ES-I3 (cell line): ENCODE results near the gene TEX19.

ENCODE experiments used
- H3K36me3 ChIP-seq: 2 replicates; pipeline ENCODE4 v1.6.1; 2013; ENCODE audit warnings: mild to moderate bottlenecking, low read length, control low read depth, moderate library complexity; ENCODE audit not compliant: insufficient read depth
- H3K4me1 ChIP-seq: 2 replicates; pipeline ENCODE4 v1.6.1; 2013; ENCODE audit warnings: mild to moderate bottlenecking, control low read depth, low read length; ENCODE audit not compliant: insufficient read depth
- H3K9ac ChIP-seq: 2 replicates; pipeline ENCODE4 v1.6.1; 2013; ENCODE audit warnings: low read depth, mild to moderate bottlenecking, low read length, moderate library complexity
- H3K9me3 ChIP-seq: 2 replicates; pipeline ENCODE4 v1.6.1; 2013; ENCODE audit warnings: mild to moderate bottlenecking, low read length, moderate library complexity; ENCODE audit not compliant: control insufficient read depth, insufficient read depth

TEX19 gene

GRCh38 chr17:82358465-82359350 lies at the start of gene TEX19:
Gene TEX19 (plus strand): TSS chr17:82359247. CDS start chr17:82362151, 2,904 bp downstream.
- Histone ChIP-seq H3K9me3 (no peaks in the 10 kb centered on the region), H3K4me1 (peaks cover 5% of the 10 kb centered on the region; the same call in 1 of the 2 replicates), H3K9ac (no peak within 1 kb of the TSS), H3K36me3 (no peaks in the 10 kb centered on the region)

DNA sequence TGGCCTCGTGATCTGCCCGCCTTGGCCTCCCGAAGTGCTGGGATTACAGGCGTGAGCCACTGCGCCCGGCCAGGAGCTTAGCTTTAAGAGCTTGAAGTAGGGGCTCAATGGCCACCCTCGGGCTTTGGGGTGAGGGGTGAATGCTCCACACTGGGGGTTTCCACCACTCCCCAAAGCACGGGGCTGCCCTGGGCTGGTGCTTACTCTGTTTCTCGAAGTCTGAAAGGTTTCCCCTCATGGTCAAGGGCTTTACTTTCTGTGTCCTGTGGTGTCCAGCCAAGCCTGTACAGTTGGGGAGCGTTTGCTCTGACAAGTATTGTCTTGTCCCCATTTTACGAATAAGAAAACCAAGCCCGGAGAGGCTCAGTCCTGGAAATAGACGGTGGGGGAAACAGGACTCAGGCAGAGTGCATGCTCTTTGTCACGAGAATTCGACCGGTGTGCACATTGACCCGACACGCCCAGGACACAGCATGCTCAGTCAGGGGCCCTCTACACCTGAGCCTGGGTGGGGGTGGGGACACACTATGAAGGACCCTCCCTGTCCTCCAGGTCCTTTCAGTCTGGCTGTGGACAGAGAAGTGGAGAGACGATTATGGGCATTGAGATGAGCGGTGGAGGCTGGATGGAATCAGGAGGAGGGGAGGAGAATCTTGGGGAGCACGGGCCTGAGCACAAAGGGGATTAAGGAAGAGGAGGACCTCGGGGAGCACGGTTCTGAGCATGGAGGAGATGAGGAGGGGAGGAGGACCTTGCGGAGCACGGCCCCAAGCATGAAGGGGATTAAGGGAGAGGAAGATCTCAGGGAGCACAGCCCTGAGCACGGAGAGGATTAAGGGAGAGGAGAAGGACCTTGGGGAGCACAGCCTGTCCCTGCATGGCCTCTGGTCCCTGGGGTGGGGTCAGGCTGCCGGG lies 49.1 kb upstream of the TEX19 start:
- Histone ChIP-seq H3K4me1 (no peaks in the 10 kb centered on the region), H3K9ac (no peak overlapping the region), H3K36me3 (no peaks in the 10 kb centered on the region), H3K9me3 (no peaks in the 10 kb centered on the region)

- Histone ChIP-seq H3K9ac (no peak overlapping the region), H3K9me3 (no peaks in the 10 kb centered on the region), H3K36me3 (no peaks in the 10 kb centered on the region), H3K4me1 (no peaks in the 10 kb centered on the region; the same call in 1 of the 2 replicates)
These were observed 48.2 kb upstream of the TEX19 start for GRCh38 chr17:82310877-82311276.

DNA sequence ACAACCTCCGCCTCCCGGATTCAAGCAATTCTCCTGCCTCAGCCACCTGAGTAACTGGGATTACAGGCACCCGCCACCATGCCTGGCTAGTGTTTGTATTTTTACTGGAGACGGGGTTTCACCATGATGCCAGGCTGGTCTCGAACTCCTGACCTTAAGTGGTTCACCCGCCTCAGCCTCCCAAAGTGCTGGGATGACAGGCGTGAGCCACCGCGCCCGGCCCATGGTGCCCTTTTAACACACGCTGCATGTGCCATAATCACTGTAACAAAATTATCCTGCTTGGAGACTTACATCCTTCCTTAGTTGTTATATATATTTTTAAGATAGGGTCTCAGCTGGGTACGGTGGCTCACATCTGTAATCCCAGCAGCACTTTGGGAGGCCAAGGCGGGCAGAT lies 47.1 kb upstream of the TEX19 start:
- Histone ChIP-seq H3K9me3 (no peaks in the 10 kb centered on the region), H3K4me1 (no peaks in the 10 kb centered on the region; the same call in 1 of the 2 replicates), H3K36me3 (no peaks in the 10 kb centered on the region)

GRCh38 chr17:82313195-82314011 lies 45.6 kb upstream of the TEX19 start:
- Histone ChIP-seq H3K9ac (no peak overlapping the region), H3K9me3 (no peaks in the 10 kb centered on the region), H3K4me1 (no peaks in the 10 kb centered on the region; the same call in 1 of the 2 replicates), H3K36me3 (no peaks in the 10 kb centered on the region)

More for the DNA sequence above, 47.1 kb upstream of the TEX19 start:
- H3K9ac ChIP-seq: no peak overlapping the region

DNA sequence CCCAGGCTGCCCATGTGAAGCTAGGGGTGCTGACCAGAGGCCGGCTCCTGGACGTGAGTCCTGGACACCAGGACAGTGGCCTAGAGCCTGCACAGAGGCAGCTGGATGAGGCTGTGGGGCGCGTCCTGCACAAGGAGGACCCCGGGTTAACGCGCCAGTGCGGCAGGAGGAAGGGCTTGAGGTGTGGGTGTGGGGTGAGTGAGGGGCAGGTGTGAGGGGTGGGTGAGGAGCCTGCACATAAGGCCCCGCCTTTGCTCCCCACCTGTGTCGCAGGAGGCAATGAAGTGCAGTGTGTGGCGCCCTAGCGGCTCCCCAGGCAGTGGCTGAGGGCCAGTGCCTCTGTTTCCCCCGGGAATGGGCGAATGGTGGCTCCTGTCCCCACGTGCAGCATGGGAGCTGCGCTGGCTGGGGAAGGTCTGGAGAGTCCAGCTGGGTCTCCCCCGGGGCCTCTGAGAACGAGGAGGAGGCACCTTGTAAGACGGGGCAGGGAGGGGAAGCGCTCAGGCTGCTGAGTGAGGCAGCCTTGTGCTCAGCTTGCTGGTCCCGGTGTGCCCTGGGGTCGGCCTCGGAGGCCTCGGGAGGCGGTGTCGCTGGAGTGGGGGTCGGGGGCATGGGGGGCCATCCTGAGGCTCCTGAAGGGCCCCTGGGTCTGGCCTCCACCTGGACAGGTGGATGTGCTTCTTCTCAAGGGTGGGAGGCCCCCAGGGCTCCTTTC lies 44.9 kb upstream of the TEX19 start:
- Histone ChIP-seq H3K9ac (no peak overlapping the region), H3K9me3 (no peaks in the 10 kb centered on the region), H3K36me3 (no peaks in the 10 kb centered on the region), H3K4me1 (no peaks in the 10 kb centered on the region; the same call in 1 of the 2 replicates)

DNA sequence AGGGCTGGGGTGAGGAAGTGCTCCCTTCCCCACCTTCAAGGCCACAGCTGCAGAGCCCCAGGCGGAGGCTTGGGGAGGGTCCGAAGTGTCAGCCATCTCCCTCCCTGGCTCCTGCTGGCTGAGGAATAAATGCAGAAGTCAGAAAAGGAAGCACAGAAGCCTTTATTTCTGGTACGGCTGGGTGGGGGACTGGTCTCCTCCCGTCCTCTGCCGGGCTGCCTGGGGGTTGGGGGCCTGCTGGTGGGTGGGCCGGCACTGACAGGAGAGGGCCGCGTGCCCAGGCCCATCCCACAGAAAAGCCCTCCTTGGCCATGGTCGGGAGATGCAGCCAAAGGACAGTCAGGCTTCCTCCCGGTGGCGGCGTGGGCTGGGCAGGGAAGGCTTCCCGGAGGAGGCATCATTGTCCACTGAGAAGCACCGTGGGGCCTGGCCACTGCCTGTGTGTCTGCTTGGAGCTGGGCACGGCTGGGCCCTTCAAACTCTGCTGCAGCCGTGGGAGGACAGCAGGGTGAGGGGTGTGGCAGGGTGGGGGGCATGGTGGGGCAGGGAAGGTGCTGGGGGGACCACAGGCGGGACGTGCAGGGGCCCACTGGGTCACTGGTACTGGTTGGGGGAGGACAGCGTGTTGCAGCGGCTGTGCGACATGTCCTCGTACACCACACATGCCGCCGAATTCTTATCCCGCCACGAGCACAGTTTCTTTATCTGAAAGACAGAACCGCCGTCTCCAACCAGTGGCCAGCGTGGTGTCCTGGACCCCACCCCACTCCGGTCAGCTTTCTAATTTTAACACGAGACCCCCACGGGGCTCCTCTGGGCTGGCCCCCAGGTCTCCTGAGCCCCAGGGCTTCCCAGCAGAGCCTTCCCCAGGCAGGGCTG lies 44.1 kb upstream of the TEX19 start:
- H3K9me3 ChIP-seq: no peaks in the 10 kb centered on the region
- H3K4me1 ChIP-seq: no peaks in the 10 kb centered on the region; the same call in 1 of the 2 replicates

GRCh38 chr17:82315703-82316358 lies 43.2 kb upstream of the TEX19 start:
- no peaks in the 10 kb centered on the region for H3K9me3 ChIP-seq
- no peaks in the 10 kb centered on the region for H3K36me3 ChIP-seq
- no peak overlapping the region for H3K9ac ChIP-seq
- no peaks in the 10 kb centered on the region; the same call in 1 of the 2 replicates for H3K4me1 ChIP-seq

More for the DNA sequence above, 44.1 kb upstream of the TEX19 start:
- Histone ChIP-seq H3K36me3 (no peaks in the 10 kb centered on the region), H3K9ac (no peak overlapping the region)

DNA sequence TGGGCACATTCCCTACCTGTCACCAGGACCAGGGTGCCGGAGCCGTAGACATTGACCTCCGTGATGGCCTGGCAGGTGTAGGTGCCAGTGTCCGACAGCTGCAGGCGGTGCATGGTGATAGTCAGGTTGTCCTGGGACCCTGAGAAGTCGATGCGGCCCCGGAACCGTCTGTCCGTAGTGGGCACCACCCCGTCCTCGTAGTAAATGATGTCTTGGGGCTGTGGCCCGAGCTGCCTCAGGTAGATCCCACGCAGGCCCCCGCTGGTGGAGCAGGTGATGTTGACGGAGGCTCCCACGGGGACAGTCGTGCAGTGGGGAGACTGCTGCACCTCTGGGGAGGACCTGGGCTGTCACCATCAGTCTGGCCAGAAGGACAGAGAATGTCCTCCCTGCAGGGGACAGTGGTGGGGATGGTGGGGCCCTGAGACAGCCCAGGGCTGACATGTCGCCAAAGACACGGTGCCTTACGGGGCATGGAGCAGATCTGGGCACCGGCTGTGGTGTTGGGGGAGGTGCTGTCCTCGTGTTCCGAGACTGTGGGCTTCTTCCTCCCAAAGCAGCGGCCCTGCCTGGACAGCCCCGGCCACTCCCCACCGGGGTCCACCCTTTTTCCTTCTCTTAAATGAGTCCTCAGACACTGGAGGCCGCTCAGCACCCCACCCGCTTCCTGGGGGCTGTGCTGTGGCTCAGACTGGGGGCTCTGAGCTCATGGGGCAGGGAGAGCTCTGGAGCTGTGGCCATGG lies 42.2 kb upstream of the TEX19 start:
- Histone ChIP-seq H3K4me1 (no peaks in the 10 kb centered on the region; the same call in 1 of the 2 replicates), H3K36me3 (no peaks in the 10 kb centered on the region), H3K9ac (no peak overlapping the region), H3K9me3 (no peaks in the 10 kb centered on the region)

- no peaks in the 10 kb centered on the region; the same call in 1 of the 2 replicates for H3K4me1 ChIP-seq
- no peaks in the 10 kb centered on the region for H3K9me3 ChIP-seq
- no peak within 1 kb of the TSS for H3K9ac ChIP-seq
- no peaks in the 10 kb centered on the region for H3K36me3 ChIP-seq
These were observed 41.5 kb upstream of the TEX19 start, which contains the start of gene CD7 for GRCh38 chr17:82317394-82318168. Gene CD7 (minus strand): TSS chr17:82317608. CDS start chr17:82317495, 113 bp downstream.

GRCh38 chr17:82318169-82318498 lies 40.9 kb upstream of the TEX19 start:
- H3K9me3 ChIP-seq: no peaks in the 10 kb centered on the region
- no peak overlapping the region for H3K9ac ChIP-seq
- no peaks in the 10 kb centered on the region; the same call in 1 of the 2 replicates for H3K4me1 ChIP-seq
- no peaks in the 10 kb centered on the region for H3K36me3 ChIP-seq
